ENCODE results near the gene FLII.

DNA sequence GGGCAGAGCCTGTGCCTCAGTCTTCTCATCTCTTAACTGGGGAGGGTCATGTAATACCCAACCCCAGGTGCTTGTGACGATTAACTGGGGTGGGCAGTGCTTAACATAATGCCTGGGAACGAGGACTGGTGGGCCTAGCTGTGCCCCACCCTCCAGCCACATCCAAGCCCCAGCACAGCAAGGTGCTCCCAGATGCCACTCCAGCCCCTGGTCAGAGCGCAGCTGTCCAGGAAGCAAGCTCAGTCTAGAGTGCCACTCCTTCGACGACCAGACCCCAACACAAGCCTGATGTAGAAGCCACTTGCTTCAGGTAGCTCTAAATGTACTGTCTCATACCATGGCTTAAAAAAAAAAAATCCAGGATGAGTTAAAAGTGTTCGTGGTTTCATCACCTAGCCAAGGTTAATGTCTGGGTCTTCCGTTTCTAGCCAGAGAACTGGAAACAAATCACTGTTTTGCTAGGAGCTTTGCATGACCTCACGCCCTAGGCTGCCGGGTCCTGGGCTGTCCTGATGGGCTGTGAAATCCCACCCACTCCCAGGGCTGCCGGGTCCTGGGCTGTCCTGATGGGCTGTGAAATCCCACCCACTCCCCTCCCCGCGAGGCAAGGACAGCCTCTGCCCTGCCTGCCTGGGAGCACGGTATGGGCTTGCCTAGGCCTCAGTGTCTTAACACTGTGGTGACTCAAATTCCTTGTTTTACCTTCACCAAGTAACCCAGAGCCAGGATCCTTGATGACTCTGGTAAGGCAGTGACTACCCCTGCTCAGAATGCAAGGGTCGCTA, 9.6 kb upstream of the FLII start:
- TF ChIP-seq, protein P1, sequence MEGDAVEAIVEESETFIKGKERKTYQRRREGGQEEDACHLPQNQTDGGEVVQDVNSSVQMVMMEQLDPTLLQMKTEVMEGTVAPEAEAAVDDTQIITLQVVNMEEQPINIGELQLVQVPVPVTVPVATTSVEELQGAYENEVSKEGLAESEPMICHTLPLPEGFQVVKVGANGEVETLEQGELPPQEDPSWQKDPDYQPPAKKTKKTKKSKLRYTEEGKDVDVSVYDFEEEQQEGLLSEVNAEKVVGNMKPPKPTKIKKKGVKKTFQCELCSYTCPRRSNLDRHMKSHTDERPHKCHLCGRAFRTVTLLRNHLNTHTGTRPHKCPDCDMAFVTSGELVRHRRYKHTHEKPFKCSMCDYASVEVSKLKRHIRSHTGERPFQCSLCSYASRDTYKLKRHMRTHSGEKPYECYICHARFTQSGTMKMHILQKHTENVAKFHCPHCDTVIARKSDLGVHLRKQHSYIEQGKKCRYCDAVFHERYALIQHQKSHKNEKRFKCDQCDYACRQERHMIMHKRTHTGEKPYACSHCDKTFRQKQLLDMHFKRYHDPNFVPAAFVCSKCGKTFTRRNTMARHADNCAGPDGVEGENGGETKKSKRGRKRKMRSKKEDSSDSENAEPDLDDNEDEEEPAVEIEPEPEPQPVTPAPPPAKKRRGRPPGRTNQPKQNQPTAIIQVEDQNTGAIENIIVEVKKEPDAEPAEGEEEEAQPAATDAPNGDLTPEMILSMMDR (IDR thresholded peaks at IDR 0.05): no peak
- TF ChIP-seq POLR2AphosphoS5 (IDR thresholded peaks at IDR 0.05; ENCODE audit: insufficient read depth in 1 of 2, low read depth in 1 of 2) (no peak), POLR2A (IDR thresholded peaks at IDR 0.05) (no peak)

Data from vagina (tissue), 2 donors.